ENCODE measurements around the gene EML5.
A peak's percentile ranks its signal among the peaks of the same experiment; 100 is the strongest.

EML5 gene

DNA sequence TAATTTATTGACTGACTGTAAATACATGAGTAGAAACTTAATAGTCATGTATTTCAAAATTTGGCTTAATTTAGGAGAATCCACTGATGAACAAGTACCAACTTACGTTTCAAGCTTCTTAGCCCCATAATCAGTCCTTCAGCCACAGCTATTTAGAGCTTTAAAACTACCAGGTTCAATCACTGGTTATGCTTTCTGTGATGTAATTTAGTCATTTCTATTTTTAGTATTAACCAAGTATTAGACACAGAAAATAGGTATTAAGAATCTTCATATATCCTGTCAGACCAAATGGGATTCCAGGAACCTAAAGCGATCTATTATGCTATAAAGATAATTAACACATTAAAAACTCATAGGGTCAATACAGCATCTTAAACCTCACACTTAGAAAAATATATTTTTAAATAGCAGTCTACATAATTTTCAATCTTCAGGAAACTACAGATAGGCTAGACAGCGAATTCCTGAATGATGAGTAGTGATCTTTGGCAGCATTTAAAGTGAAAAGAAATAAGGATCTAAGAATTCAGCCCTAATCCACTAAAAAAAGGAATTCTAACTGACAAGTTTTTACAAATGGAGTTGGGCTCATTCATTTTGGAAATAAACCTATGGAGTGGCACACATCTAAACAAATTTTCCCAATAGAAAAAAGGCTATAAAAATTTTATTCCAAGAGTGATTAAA, 178.4 kb downstream of the EML5 start:
- DNase-seq (ENCODE audit: low spot score), result no peak

GRCh38 chr14:88613552-88614010, 179.2 kb downstream of the EML5 start:
- no peak for DNase-seq (ENCODE audit: low spot score)

DNA sequence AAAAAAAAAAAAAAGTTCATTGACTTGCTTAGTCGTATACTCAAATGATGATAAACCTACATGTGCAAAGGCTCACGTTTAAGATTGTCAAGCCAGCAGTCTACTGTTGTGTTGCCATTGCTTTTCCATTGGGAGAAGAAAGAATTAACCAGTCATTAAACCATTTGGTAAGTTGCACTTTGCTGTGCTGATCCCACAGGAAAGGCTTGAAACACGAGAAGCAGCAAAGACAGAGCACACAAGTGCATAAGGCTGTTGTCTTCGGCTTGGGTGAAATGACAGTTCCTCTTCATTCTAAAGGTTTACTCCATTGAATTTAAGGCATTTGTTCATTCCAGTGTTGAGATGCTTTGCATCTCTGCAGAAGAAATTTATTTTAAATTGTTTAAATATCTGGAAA, 179.8 kb downstream of the EML5 start:
- no peak for DNase-seq (ENCODE audit: low spot score)

DNA sequence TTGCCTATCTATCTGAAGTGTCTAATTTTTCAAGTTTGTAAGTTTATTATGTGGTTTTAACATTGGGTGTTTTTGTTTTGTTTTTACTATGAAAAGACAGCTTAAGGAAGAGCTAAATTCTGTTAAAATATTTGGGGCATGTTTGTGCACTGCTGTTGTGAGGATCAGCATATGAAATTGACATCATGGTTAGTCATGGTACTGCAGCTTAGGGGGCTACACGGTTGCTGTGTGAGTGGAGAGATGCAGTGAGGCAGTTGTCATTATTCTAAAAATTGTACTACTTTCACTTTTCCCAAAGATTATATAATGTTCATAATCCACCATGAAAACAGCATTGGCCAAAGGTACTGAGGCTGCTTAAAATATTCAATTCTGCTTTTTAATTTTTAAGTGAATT, 180.9 kb downstream of the EML5 start:
- no peak for DNase-seq (ENCODE audit: low spot score)

- no peak for DNase-seq (ENCODE audit: low spot score)
Observed at GRCh38 chr14:88607829-88608228, 184.9 kb downstream of the EML5 start.

GRCh38 chr14:88605594-88605993, 187.2 kb downstream of the EML5 start:
- no peak for DNase-seq (ENCODE audit: low spot score)

DNA sequence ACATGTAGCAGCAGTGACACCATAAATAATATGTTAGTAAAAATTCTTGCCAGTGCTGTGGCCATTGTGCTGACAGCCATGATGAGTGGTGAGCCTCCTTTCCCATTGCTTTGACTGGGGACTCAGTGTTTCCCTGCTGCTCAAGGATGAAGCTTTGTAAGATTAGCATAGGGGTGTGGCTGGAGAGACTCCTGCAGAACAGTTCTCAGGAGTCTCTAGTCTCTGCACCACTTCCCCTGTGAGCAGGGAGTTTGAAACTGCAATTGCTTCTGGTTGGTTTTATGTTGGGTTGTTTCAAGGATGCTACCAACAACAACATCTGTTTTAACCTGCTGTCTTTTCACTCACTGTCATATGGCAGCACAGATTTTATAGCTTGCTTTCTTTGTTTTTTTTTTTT, 188.5 kb downstream of the EML5 start:
- no peak for DNase-seq (ENCODE audit: low spot score)

DNA sequence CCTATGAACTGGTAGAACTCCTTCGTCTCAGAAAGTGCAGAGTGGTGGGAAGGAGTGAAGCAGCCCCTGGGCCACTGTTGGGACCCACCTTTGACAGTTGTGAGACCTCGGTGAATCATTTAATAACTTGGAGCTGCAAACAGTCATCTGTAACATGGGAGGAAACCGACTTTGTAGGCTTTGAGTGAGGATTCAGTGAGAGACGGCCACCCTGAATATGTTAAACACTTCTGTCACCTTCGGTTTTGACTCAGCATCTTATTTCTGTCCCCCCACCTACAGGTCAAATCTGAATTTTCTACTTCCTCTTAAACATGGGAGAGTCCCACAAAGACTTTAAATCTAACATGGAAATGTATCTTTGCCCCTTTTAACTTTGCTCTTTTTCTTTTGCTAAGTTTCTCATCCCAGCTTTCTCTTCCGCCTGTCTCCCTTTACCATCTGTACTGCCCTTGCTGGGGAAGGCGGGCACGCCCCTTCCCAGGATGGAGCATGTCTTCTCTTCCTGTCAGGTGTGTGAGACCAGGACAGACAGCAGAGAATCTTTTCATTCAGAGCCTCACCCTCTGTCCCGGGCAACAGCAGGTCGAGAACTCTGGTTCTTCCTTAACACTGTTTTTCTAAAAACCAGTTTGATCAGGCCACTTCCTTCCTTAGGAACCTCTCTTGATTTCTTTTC, 192.9 kb downstream of the EML5 start:
- no peak for DNase-seq (ENCODE audit: low spot score)

DNA sequence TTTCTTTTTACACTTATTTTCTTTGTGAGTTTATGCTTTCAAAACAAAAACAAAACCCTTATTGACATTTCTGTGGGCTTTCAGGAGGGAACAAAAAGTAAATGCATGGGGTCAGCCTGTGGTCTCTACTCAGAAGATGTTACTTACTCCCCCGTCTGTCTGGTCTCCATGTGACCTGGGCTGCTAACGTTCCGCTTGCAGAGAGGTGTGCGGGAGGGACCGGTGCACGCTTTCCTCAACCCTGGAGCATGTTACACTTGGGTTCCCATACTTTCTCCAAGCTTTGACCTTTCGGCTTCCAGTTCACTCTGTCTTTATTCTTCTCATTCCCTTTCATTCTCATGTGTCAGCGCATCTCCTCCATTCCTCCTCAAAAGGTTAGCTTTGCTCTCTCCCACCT, 193.4 kb downstream of the EML5 start:
- no peak for DNase-seq (ENCODE audit: low spot score)

DNA sequence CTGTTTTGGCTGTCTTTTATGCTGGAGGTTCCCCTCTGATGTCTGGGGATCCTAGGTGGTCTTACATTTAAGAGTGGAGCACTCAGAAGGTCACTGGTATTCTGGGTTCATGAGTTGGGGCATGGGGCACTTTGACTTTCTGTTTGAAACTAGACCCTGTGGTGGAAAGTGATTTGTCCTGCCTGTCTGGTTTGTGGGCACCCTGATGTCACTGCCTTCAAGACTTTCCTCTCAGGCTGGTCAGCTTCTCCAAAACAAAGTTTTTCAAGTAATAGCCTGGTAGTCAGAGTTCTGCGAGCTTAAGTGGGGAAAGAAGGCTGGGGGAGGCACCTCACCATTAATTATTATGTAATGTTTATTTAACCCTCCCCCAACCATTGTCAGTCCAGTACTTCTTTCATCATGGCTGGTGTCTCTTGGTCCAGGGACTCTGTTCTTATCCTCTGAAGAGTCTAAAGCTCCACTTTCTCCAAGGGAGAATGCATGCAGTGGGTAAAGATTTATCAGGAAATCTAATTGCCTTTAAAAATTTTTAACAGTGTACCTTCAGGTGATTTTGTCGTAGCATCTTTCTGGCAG, 194.6 kb downstream of the EML5 start:
- no peak for DNase-seq (ENCODE audit: low spot score)

GRCh38 chr14:88597601-88598000, 195.2 kb downstream of the EML5 start:
- no peak for DNase-seq (ENCODE audit: low spot score)

DNA sequence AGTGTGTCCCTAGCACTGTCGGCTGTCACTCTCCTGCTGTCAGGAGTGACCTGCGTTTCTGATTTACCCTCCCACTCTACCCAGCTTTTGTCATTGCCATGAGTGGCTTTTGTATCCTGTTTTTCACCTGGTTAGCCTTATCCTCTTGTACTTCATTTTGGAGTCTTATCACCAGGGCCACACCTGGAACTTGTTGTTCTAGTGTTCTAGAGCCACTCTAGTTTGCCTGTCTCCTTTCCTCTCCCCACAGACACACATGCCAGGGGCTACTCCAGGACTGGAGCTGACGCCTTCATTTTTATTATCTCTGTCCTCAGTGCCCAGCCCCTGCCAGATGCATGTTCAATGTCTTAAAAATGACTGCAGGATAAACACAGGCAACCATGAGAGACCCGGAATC, 195.7 kb downstream of the EML5 start:
- DNase-seq (ENCODE audit: low spot score), result no peak

- no peak for DNase-seq (ENCODE audit: low spot score)
Observed at GRCh38 chr14:88592031-88592430, 200.7 kb downstream of the EML5 start.

GRCh38 chr14:88590173-88590572, 202.6 kb downstream of the EML5 start:
- DNase-seq (ENCODE audit: low spot score), result no peak

DNA sequence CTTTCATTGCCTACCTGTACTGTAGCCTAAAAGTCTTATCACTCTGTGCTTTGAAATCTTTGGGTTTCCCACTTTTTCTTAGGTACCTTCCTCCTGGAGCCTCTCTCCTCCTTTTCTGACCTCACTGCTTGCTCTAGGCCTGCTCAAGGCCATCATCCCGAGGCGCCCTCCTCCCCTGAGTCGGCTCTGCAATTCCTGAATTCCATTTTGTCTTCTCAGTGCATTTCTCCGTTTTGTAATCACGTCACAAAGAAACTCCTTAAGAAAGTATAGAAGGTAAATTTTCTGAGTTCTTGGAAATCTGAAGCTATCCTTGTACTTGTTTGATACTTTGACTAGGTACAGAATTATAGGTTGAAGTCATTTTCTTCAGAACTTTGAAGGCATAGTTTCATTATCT, 204.7 kb downstream of the EML5 start:
- no peak for DNase-seq (ENCODE audit: low spot score)

DNA sequence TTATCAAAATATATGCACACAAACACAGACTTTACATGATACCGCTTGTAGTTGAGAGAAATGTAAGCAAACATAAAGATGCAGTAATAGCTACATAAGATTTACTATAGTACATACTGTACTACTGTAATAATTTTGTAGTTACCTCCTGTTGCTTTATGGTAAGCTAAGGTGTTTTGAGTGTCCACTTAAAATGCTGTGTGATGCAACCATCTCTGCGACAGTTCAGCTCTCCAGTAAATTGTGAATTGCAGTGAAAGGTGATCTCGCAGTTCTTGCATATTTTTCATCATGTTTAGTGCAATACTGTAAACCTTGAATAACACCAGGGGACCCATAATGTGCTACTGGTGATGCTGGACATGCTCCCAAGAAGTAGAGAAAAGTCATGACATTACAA, 208.3 kb downstream of the EML5 start:
- no peak for DNase-seq (ENCODE audit: low spot score)

DNA sequence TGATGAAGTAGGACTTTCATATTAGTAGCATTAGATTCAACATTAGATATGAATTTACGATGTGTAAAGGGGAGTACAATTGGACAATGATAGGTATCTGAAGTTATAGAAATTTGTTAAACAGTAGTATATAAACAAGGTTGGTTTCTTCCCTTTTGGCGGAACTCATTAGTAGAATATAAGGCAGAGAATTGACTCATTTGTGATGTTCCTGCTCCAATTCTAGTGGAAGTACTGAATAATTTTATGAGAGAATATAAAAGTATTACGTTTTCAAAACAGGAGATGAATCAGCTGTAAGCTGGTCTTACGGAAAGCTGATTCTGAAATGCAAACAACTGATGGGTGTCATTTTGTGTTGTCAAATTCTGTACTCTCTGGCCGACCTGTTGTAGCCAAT, 216.5 kb downstream of the EML5 start:
- no peak for DNase-seq (ENCODE audit: low spot score)

DNA sequence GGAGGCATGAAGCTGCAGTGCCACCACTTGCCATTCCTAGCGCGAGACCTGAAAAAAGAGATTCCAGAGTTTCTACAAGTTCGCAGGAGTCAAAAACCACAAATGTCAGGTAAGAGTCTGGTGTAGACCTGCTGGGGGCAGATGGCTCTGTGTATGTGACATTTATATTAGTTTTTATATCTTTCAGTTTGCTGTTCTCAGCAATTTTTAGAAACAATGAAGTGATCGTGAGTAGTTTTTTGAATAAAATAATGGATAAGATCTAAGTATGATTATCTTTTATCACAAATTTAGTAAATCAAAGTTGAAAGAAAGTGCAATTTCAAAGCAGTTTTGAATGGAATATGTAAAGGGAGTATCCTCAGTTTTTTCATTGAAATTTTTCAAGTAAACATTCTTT, 220.6 kb downstream of the EML5 start:
- no peak for DNase-seq (ENCODE audit: low spot score)

DNA sequence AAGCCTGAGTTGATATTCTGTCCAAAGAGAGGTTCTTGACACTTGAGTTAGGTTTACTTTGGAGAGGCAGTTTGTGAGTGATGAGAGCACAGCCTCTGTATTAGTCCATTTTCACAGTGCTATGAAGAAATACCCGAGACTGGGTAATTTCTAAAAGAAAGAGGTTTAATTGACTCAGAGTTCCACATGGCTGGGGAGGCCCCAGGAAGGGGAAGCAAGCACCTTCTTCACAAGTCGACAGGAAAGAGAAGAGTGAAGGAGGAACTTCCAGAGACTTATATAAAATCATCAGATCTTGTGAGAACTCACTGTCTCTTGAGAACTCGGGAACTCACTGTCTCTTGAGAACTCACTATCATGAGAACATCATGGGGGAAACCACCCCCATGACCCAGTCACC, 224.6 kb downstream of the EML5 start:
- no peak for DNase-seq (ENCODE audit: low spot score)

GRCh38 chr14:88565427-88565826, 227.3 kb downstream of the EML5 start:
- no peak for DNase-seq (ENCODE audit: low spot score)

DNA sequence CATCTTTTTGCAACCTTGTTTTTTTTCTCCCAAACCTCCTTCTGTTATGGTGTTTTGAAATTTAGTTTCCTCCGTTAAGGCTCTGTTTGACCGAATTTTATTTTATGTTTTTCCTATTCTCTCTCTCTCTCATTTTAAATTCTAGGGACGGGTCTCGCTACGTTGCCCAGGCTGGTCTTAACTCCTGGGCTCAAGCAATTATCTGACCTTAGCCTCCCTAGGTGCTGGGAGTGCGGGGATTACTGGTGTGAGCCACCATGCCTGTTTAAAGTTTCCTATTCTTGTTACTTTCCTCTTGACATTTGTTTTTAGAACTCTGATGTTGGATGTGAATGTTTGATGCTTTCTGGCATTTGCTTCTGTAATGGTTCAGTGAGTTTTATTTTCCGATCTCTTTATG, 228.9 kb downstream of the EML5 start:
- DNase-seq (ENCODE audit: low spot score), result no peak

DNA sequence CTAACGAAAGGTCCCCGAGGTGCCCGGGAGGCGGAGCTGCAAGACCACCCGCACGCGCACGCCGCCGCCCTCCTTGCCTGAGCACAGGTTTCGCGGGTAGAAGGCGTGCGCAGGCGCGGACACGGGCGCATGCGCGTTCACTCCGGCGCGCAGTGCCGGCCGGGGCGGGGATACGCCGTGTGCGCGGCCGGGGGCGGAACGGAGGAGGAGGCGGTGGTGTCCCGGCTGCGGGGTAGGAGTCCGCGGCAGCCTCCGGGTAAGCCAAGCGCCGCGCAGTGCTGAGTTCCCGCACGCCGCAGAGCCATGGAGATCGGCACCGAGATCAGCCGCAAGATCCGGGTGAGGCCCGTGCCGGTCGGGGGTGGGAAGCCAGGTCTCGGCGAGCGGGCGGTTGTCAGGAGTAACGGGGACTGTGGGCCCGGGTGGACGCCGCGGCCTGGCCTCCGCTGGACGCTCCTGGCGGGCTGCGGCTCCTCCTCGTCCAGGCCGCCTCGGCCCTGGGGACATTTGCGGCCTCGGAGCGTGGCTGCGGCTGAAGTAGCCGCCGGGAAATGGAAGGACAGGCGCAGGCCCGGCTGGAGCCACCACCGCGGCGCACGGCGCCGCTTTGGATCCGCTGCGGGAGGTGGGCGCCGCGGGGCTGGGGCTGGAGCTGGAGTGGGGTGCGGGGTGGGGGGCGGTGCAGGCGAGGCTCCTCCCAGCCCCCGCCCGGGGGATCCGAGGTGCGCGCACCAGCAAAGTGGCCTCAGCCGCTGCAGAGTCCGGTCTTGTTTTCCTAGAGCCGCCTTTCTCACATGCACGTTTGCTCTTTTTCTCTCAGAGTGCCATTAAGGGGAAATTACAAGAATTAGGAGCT, 229.7 kb downstream of the EML5 start, which contains the start of gene ZC3H14:
Gene ZC3H14, plus strand, starts transcription at position 207 of the 856 bp plus-strand sequence. Its CDS starts 97 bp downstream, at position 304.
- peak; percentile 87 for DNase-seq (ENCODE audit: low spot score)

- DNase-seq (ENCODE audit: low spot score), result no peak
Observed at GRCh38 chr14:88562532-88562830, 230.3 kb downstream of the EML5 start.
